ENCODE results near the gene CACNA1G. TPM values are rescaled to one million over a fixed set of nuclear protein-coding genes. Genes with fewer than 3 reads are reported as not detected.

CACNA1G gene
- total RNA-seq, 3 donors from 2014 or later: 0.32 to 2.6 (median 2.3) TPM

DNA sequence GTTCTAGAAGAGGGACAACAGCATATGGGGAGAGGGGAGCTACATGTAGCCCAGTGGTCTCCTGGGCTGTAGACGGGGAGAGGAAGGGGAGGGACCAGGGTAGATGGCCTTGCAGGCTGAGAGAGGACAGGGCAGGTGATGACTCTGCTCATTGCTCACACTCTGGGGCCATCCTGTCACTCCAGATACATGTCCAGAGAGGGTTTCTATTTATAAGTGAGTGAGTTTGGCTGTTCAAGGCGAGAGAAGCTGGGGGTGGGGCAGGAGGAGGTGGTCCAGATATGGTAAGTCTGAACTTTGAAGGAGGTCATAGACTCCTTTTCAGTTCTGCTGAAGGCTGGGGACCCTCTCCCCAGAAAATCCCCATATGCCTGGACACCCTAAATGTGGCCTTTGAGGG is 22.2 kb downstream of the CACNA1G start:
- DNase-seq (ENCODE audit: low spot score in 2 of 2): no peak
- intact Hi-C loops (cut with DNase I; ENCODE audit: low total_unique reads): no loop called here
- no peaks in the 10 kb centered on the region for H3K27me3 ChIP-seq
- H3K36me3 ChIP-seq: no peaks in the 10 kb centered on the region
- H3K4me1 ChIP-seq: no peaks in the 10 kb centered on the region
- H3K27ac ChIP-seq: no peak overlapping the region
- no peak overlapping the region for H3K4me3 ChIP-seq
- H3K9me3 ChIP-seq: no peaks in the 10 kb centered on the region
- TF ChIP-seq POLR2AphosphoS5 (IDR thresholded peaks at IDR 0.05) (no peak), POLR2A (IDR thresholded peaks at IDR 0.05) (no peak)
- TF ChIP-seq, protein P1, sequence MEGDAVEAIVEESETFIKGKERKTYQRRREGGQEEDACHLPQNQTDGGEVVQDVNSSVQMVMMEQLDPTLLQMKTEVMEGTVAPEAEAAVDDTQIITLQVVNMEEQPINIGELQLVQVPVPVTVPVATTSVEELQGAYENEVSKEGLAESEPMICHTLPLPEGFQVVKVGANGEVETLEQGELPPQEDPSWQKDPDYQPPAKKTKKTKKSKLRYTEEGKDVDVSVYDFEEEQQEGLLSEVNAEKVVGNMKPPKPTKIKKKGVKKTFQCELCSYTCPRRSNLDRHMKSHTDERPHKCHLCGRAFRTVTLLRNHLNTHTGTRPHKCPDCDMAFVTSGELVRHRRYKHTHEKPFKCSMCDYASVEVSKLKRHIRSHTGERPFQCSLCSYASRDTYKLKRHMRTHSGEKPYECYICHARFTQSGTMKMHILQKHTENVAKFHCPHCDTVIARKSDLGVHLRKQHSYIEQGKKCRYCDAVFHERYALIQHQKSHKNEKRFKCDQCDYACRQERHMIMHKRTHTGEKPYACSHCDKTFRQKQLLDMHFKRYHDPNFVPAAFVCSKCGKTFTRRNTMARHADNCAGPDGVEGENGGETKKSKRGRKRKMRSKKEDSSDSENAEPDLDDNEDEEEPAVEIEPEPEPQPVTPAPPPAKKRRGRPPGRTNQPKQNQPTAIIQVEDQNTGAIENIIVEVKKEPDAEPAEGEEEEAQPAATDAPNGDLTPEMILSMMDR (IDR thresholded peaks at IDR 0.05): no peak

DNA sequence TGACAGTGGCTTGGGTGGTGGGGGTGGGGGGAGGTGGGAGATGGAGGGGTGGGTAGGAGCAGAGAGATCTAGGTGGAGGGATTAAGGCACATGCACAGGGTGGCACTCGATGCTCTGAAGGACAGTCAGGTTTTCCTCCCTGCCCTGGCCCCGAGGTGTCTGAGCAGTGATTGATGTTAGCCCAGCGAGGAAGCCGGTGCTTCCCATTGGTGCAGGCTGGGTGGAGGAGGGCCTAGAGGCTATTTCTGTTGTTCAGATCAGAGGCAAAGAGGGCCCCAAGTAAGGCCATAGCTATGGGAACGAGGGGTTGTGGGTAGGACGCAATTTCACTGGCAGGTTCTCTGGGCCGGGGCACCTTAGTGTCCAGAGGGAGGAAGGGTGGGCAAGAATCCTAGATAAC is 23.1 kb downstream of the CACNA1G start:
- intact Hi-C loops (cut with DNase I; ENCODE audit: low total_unique reads): no loop called here

DNA sequence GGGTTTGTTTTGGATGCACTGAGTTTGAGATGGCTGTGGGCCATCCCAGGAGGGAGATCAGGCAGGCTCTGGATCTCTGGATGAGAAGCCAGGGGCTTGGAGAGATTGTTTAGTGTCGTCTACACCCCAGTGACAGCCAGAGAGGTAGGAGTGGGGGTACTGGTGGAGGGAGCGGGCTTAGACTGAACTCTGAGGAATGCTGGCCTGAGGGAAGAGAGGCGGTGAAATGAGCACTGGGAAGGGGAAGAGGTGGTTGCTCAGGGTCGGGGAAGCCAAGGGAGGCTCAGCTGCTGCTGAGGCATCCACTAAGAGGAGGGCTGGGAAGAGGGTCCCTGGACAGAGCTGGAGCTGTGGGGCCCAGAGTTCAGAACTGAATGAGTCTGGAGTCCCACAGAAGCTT is 23.6 kb downstream of the CACNA1G start:
- TF ChIP-seq POLR2AphosphoS5 (IDR thresholded peaks at IDR 0.05): no peak
- TF ChIP-seq, protein P1 (IDR thresholded peaks at IDR 0.05): no peak
- H3K4me3 ChIP-seq: no peak overlapping the region
- DNase-seq (ENCODE audit: low spot score in 2 of 2): no peak
- H3K4me1 ChIP-seq: no peaks in the 10 kb centered on the region
- intact Hi-C loops (cut with DNase I; ENCODE audit: low total_unique reads): no loop called here
- no peaks in the 10 kb centered on the region for H3K36me3 ChIP-seq
- no peaks in the 10 kb centered on the region for H3K27me3 ChIP-seq
- no peak overlapping the region for H3K27ac ChIP-seq
- H3K9me3 ChIP-seq: no peaks in the 10 kb centered on the region

More for the DNA sequence above, 23.1 kb downstream of the CACNA1G start:
- no peak for TF ChIP-seq POLR2AphosphoS5 (IDR thresholded peaks at IDR 0.05)
- TF ChIP-seq POLR2A (IDR thresholded peaks at IDR 0.05): no peak
- TF ChIP-seq, protein P1 (IDR thresholded peaks at IDR 0.05): no peak
- Histone ChIP-seq H3K27ac (no peak overlapping the region), H3K4me3 (no peak overlapping the region), H3K27me3 (no peaks in the 10 kb centered on the region), H3K9me3 (no peaks in the 10 kb centered on the region), H3K36me3 (no peaks in the 10 kb centered on the region), H3K4me1 (no peaks in the 10 kb centered on the region)
- DNase-seq (ENCODE audit: low spot score in 2 of 2): no peak

DNA sequence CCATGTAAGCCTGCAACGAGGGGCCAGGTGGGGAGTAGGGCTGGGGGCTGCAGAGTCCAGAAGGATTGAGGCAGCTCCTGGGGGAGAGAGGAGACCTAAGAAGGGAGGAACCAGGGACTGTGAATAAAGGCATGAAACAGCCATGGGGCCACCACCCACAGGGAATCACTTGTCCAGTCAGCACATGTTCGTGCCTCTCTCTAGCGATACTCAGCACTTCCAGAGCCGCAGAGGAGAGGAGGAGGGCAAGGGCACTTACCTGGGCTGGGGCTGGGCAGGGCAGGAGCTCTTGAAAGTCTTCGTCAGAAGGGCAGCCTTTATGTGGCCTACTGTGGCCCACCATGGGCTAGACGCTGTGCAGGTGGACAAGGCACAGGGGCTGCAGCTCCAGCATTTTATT is 24.2 kb downstream of the CACNA1G start:
- Histone ChIP-seq H3K27me3 (no peaks in the 10 kb centered on the region), H3K27ac (no peak overlapping the region), H3K4me1 (no peaks in the 10 kb centered on the region), H3K36me3 (no peaks in the 10 kb centered on the region), H3K9me3 (no peaks in the 10 kb centered on the region), H3K4me3 (no peak overlapping the region)
- TF ChIP-seq POLR2AphosphoS5 (IDR thresholded peaks at IDR 0.05) (no peak), POLR2A (IDR thresholded peaks at IDR 0.05) (no peak)
- TF ChIP-seq, protein P1 (IDR thresholded peaks at IDR 0.05): no peak
- intact Hi-C loops (cut with DNase I; ENCODE audit: low total_unique reads): no loop called here
- no peak for DNase-seq (ENCODE audit: low spot score in 2 of 2)

DNA sequence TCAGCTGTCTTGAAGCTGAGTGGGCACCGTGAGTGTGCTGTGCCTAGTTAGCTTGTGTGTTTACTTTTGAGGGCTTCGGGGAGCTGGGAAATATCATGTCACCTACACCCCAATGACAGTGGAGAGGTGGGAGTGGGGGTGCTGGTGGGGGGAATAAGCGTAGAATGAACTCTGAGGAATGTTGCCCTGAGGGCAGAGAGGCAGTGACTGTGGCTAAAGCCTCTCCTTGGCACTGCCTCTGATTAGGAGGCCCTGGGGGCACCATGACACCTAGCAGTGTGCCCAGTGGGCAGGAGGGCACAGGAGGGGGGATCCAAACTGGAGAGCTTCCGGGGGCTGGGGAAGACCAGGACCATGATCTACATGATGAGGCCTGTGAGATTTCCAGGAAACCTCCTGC is 24.8 kb downstream of the CACNA1G start:
- TF ChIP-seq, protein P1 (IDR thresholded peaks at IDR 0.05): no peak
- TF ChIP-seq POLR2AphosphoS5 (IDR thresholded peaks at IDR 0.05) (no peak), POLR2A (IDR thresholded peaks at IDR 0.05) (no peak)
- Histone ChIP-seq H3K27me3 (no peaks in the 10 kb centered on the region), H3K9me3 (no peaks in the 10 kb centered on the region), H3K4me1 (no peaks in the 10 kb centered on the region), H3K27ac (no peak overlapping the region), H3K36me3 (no peaks in the 10 kb centered on the region), H3K4me3 (no peak overlapping the region)
- intact Hi-C loops (cut with DNase I; ENCODE audit: low total_unique reads): no loop called here
- DNase-seq (ENCODE audit: low spot score in 2 of 2): no peak

Measured in breast epithelium (tissue), 4 donors.